Suprapubic skin (tissue), 3 donors: ENCODE results near the gene BICD1.

ENCODE experiments used
- POLR2A ChIP-seq, 2 donors: fragments of 450-650 bp; IDR thresholded peaks; one replicate each; pipeline ENCODE4 v1.6.1; 2017; ENCODE audit warnings: antibody characterized with exemption in 2 of 2, mild to moderate bottlenecking in 2 of 2, moderate library complexity in 2 of 2
- TF ChIP-seq, protein P1 (sequence below), 2 donors: fragments of 200-600 bp in 1 of 2; fragments of 450-650 bp in 1 of 2; sonication (generic) in 1 of 2; IDR thresholded peaks; one replicate each; pipeline ENCODE4 v1.5.1; 2016 to 2019; ENCODE audit warnings: antibody characterized with exemption in 2 of 2, mild to moderate bottlenecking in 1 of 2, moderate library complexity in 1 of 2

DNA sequence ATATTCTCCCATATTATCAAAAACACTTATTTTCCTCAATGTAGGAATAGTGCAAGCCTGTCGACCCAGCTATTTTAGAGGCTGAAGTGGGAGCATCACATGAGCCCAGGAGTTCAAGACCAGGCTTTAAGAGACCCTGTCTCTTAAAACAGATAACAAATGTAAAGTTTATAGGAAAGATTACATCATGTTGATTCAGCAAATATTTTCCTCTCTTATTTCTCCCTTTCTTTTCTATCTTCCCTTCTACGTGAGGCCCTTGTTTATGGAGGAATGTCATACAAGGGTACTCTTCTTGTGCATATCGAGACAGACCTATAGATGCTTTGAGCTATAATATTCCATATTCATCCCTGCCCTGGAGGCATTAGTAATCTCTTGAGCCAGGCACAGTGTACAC, 256.2 kb downstream of the BICD1 start:
- no peak for TF ChIP-seq POLR2A (IDR thresholded peaks at IDR 0.05)
- TF ChIP-seq, protein P1, sequence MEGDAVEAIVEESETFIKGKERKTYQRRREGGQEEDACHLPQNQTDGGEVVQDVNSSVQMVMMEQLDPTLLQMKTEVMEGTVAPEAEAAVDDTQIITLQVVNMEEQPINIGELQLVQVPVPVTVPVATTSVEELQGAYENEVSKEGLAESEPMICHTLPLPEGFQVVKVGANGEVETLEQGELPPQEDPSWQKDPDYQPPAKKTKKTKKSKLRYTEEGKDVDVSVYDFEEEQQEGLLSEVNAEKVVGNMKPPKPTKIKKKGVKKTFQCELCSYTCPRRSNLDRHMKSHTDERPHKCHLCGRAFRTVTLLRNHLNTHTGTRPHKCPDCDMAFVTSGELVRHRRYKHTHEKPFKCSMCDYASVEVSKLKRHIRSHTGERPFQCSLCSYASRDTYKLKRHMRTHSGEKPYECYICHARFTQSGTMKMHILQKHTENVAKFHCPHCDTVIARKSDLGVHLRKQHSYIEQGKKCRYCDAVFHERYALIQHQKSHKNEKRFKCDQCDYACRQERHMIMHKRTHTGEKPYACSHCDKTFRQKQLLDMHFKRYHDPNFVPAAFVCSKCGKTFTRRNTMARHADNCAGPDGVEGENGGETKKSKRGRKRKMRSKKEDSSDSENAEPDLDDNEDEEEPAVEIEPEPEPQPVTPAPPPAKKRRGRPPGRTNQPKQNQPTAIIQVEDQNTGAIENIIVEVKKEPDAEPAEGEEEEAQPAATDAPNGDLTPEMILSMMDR (IDR thresholded peaks at IDR 0.05) = no peak
